Measurements from ENCODE around the gene ERRFI1.
"Not testable (repeated sequence)": the region's sequence is repeated elsewhere in the genome, so short reads cannot be mapped to it uniquely, and the experiment has no call there.

GRCh38 chr1:7963378-7963730 is 62.8 kb downstream of the ERRFI1 start:
- not testable (repeated sequence) for TF ChIP-seq POLR2AphosphoS5 (IDR thresholded peaks at IDR 0.05; ENCODE audit: borderline replicate concordance, low read depth, low read length); EZH2 (IDR thresholded peaks at IDR 0.05); FOXP2 (optimal IDR thresholded peaks at IDR 0.05; ENCODE audit: control extremely low read depth, extremely low read length, insufficient read depth)
